SK-N-SH (cell line): ENCODE measurements around the gene IL4R.
"Not testable (repeated sequence)": the region's sequence is repeated elsewhere in the genome, so short reads cannot be mapped to it uniquely, and the experiment has no call there.

Experiments used
- CTCF ChIP-seq: fragments of 200-600 bp; sonication (generic); IDR thresholded peaks from 2 replicates; pipeline ENCODE4 v1.6.1; 2017; ENCODE audit warnings: antibody characterized with exemption, mild to moderate bottlenecking, moderate library complexity
- EP300 ChIP-seq, 2 experiments: IDR thresholded peaks; 2 replicates each; pipeline versions ENCODE4 v1.4.0 to v1.6.1; 2012; ENCODE audit warnings: borderline replicate concordance in 1 of 2, low read depth in 1 of 2, low read length in 1 of 2
- EZH2phosphoT487 ChIP-seq: fragments of 200-600 bp; sonication (generic); IDR thresholded peaks from 2 replicates; pipeline ENCODE4 v1.6.1; 2017; ENCODE audit warnings: low read depth, mixed run types, mild to moderate bottlenecking, antibody characterized with exemption, moderate library complexity, borderline replicate concordance
- JUND ChIP-seq: IDR thresholded peaks from 2 replicates; pipeline ENCODE4 v1.4.0; 2012
- MEF2A ChIP-seq: IDR thresholded peaks from 2 replicates; pipeline ENCODE4 v1.4.0; 2012; ENCODE audit warnings: low read depth, borderline replicate concordance
- NFIC ChIP-seq: IDR thresholded peaks from 2 replicates; pipeline ENCODE4 v1.4.0; 2012; ENCODE audit warnings: borderline replicate concordance
- RCOR1 ChIP-seq: fragments of 150-350 bp; IDR thresholded peaks from 2 replicates; pipeline ENCODE4 v1.6.1; 2017; ENCODE audit warnings: antibody characterized with exemption, low read length
- USF1 ChIP-seq: IDR thresholded peaks from 2 replicates; pipeline ENCODE4 v1.4.0; 2012; ENCODE audit warnings: low read depth, borderline replicate concordance
- USF2 ChIP-seq: fragments of 150-350 bp; IDR thresholded peaks from 2 replicates; pipeline ENCODE4 v1.6.1; 2017; ENCODE audit warnings: antibody characterized with exemption, low read length, low read depth, borderline replicate concordance

- TF ChIP-seq NFIC; CTCF; EP300 (IDR thresholded peaks at IDR 0.05; ENCODE audit: borderline replicate concordance in 1 of 2, low read depth in 1 of 2, low read length in 1 of 2); USF2; RCOR1; JUND; USF1; EZH2phosphoT487; MEF2A: not testable (repeated sequence)
These were observed 25.5 kb upstream of the IL4R start for GRCh38 chr16:27288313-27288712.
